ENCODE measurements around the gene NPTN. TPM values are rescaled to one million over a fixed set of nuclear protein-coding genes. Genes with fewer than 3 reads are reported as not detected.

Gene NPTN
- total and polyA plus RNA-seq, 9 of the 15 experiments (the other 6 are each of a cell fraction or from before 2014, with no cell fraction given), result 9.6 to 48.5 (median 21.7) TPM

DNA sequence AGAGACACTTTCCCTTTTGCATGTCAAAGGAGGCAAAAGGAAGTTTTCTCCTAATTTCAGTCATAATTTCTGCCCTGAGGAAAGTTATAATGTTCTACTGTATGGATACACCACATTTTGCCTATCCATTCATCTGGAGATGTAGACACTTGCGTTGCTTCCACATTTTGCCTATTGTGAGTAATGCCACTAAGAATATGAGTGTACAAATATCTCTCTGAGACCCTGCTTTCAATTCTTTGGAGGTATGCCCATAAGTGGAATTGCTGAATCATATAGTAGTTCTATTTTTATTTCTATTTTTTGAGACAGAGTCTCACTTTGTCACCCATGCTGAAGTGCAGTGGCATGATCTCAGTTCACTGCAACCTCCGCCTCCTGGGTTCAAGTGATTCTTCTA lies 47.4 kb upstream of the NPTN start:
- DNase-seq (ENCODE audit: extremely low read depth in 1 of 4, low spot score in 3 of 4) (no peak), ATAC-seq (no peak), FAIRE-seq (no peak)
- intact Hi-C loops (cut with micrococcal nuclease), result no loop called here
- Histone ChIP-seq H3K79me2 (ENCODE audit: control insufficient read depth, insufficient read depth, low read length) (no peaks in the 10 kb centered on the region), H3K4me1 (replicated peaks in 1 of 2; ENCODE audit: control insufficient read depth in 2 of 2, insufficient read depth in 2 of 2, low read length in 2 of 2) (peaks cover 3 to 16% of the 10 kb centered on the region in 2 experiments; a peak in 3 of 5 replicates), H3K4me2 (ENCODE audit: insufficient read depth, low read length) (no peak overlapping the region), H3K27ac (ENCODE audit: extremely low read depth, low read depth, low read length) (no peak overlapping the region), H3K36me3 (ENCODE audit: control insufficient read depth, insufficient read depth, low read length) (no peaks in the 10 kb centered on the region), H3K27me3 (ENCODE audit: control insufficient read depth in 2 of 2, insufficient read depth in 2 of 2, low read length in 2 of 2) (peaks cover 9 to 40% of the 10 kb centered on the region in 2 experiments; a peak in 3 of 5 replicates), H2AFZ (ENCODE audit: low read depth, low read length) (no peak overlapping the region), H3K9ac (ENCODE audit: insufficient read depth in 1 of 2, low read depth in 2 of 2, low read length in 2 of 2) (no peak overlapping the region), H3K9me3 (replicated peaks; ENCODE audit: control insufficient read depth, insufficient read depth, low read depth, low read length) (no peaks in the 10 kb centered on the region), H3K4me3 (no peak overlapping the region), H3K9me1 (ENCODE audit: control insufficient read depth, insufficient read depth, low read length) (no peaks in the 10 kb centered on the region), H4K20me1 (replicated peaks; ENCODE audit: control insufficient read depth, insufficient read depth, low read length) (no peaks in the 10 kb centered on the region; the same call in 1 of the 2 replicates)
- 0% methylated on average over 2 of the region's 2 CpGs for WGBS (ENCODE audit: insufficient coverage, low coverage, missing lambda C conversion rate)
- CTCF ChIA-PET (ENCODE audit: low intra/inter-chr PET ratio), result no interaction called here
- in situ Hi-C loops (cut with MboI), result no loop called here
- no TSS peak for BruUV-seq (replicated peaks)
- POLR2A ChIA-PET, result no interaction called here
- TF ChIP-seq HLTF (IDR thresholded peaks at IDR 0.05), result no peak
- no peak for TF ChIP-seq ZNF224 (CRISPR knock-in tag; IDR thresholded peaks at IDR 0.05)
- no peak for TF ChIP-seq SRSF3 (IDR thresholded peaks at IDR 0.05; ENCODE audit: insufficient read depth, low read length)
- TF ChIP-seq, protein P1, sequence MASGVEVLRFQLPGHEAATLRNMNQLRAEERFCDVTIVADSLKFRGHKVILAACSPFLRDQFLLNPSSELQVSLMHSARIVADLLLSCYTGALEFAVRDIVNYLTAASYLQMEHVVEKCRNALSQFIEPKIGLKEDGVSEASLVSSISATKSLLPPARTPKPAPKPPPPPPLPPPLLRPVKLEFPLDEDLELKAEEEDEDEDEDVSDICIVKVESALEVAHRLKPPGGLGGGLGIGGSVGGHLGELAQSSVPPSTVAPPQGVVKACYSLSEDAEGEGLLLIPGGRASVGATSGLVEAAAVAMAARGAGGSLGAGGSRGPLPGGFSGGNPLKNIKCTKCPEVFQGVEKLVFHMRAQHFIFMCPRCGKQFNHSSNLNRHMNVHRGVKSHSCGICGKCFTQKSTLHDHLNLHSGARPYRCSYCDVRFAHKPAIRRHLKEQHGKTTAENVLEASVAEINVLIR (CRISPR knock-in tag; IDR thresholded peaks at IDR 0.05), result no peak
- no peak for TF ChIP-seq ESRRB (CRISPR knock-in tag; IDR thresholded peaks at IDR 0.05; ENCODE audit: borderline replicate concordance)
- TF ChIP-seq HMGXB4 (CRISPR knock-in tag; IDR thresholded peaks at IDR 0.05), result no peak
- TF ChIP-seq NCOA6 (IDR thresholded peaks at IDR 0.05), result no peak
